Keratinocyte (primary cell): Measurements from ENCODE around the gene BANP. TPM values are rescaled to one million over a fixed set of nuclear protein-coding genes. Genes with fewer than 3 reads are reported as not detected.
"Not testable (repeated sequence)": the region's sequence is repeated elsewhere in the genome, so short reads cannot be mapped to it uniquely, and the experiment has no call there.

Experiments used
- DNase-seq: peaks from one replicate; pipeline ENCODE4 v3.0.0-alpha.2; 2011; ENCODE audit warnings: low read depth, missing footprints, low spot score
- FAIRE-seq: peaks from 2 replicates; lab custom pipeline; 2011; peaks lifted over from hg19 to GRCh38; lab: Jason Lieb, UNC
- H2AFZ ChIP-seq: 2 replicates; pipeline ENCODE4 v1.6.0; 2012; ENCODE audit warnings: low read length, control low read depth, inconsistent platforms; ENCODE audit not compliant: control insufficient read depth
- H3K27ac ChIP-seq: 2 replicates; pipeline ENCODE4 v1.5.1; 2011; ENCODE audit warnings: low read length; ENCODE audit not compliant: control insufficient read depth, insufficient read depth
- H3K27me3 ChIP-seq: 3 replicates; pipeline ENCODE4 v1.6.0; 2011; ENCODE audit warnings: low read length; ENCODE audit not compliant: control insufficient read depth, insufficient read depth; ENCODE audit errors: extremely low read depth
- H3K36me3 ChIP-seq, 2 experiments: 2 replicates in 1 of 2; 3 replicates in 1 of 2; pipeline ENCODE4 v1.5.1; 2011; ENCODE audit warnings: low read length in 2 of 2, mild to moderate bottlenecking in 1 of 2; ENCODE audit not compliant: control insufficient read depth in 2 of 2, insufficient read depth in 2 of 2; ENCODE audit errors: extremely low read depth in 1 of 2
- H3K4me1 ChIP-seq: 3 replicates; pipeline ENCODE4 v1.5.1; 2011; ENCODE audit warnings: low read length; ENCODE audit not compliant: control insufficient read depth, insufficient read depth; ENCODE audit errors: extremely low read depth
- H3K4me2 ChIP-seq: 3 replicates; pipeline ENCODE4 v1.6.0; 2011; ENCODE audit warnings: low read depth, low read length; ENCODE audit not compliant: control insufficient read depth, insufficient read depth; ENCODE audit errors: extremely low read depth
- H3K4me3 ChIP-seq, 3 experiments: fragments of 200-600 bp in 1 of 3; sonication (generic) in 1 of 3; 2 replicates in 2 of 3; 3 replicates in 1 of 3; pipeline ENCODE4 v1.5.1; 2011 to 2016; ENCODE audit warnings: low read length in 3 of 3, mild to moderate bottlenecking in 3 of 3, control low read depth in 2 of 3, inconsistent platforms in 1 of 3, low read depth in 1 of 3, mixed read lengths in 1 of 3, mixed run types in 1 of 3, moderate library complexity in 1 of 3; ENCODE audit not compliant: control insufficient read depth in 2 of 3, insufficient read depth in 2 of 3; ENCODE audit errors: extremely low read depth in 1 of 3
- H3K79me2 ChIP-seq: 2 replicates; pipeline ENCODE4 v1.6.0; 2012; ENCODE audit warnings: low read length; ENCODE audit not compliant: control insufficient read depth, insufficient read depth
- H3K9ac ChIP-seq: 3 replicates; pipeline ENCODE4 v1.6.0; 2011; ENCODE audit warnings: low read length; ENCODE audit not compliant: control insufficient read depth, insufficient read depth; ENCODE audit errors: extremely low read depth
- H3K9me1 ChIP-seq: 3 replicates; pipeline ENCODE4 v1.6.0; 2011; ENCODE audit warnings: low read length; ENCODE audit not compliant: control insufficient read depth, insufficient read depth; ENCODE audit errors: extremely low read depth
- H3K9me3 ChIP-seq: 2 replicates; pipeline ENCODE4 v1.5.1; 2012; ENCODE audit warnings: low read depth, low read length; ENCODE audit not compliant: control insufficient read depth
- H4K20me1 ChIP-seq: 3 replicates; pipeline ENCODE4 v1.6.0; 2011; ENCODE audit warnings: low read length; ENCODE audit not compliant: control insufficient read depth, insufficient read depth; ENCODE audit errors: extremely low read depth
- EZH2 ChIP-seq: IDR thresholded peaks from one replicate; pipeline ENCODE4 v1.6.1; 2012; ENCODE audit warnings: inconsistent platforms, mild to moderate bottlenecking, low read length, moderate library complexity
- dilution Hi-C: fragments of 300-500 bp; cut with MboI; formaldehyde crosslinking; loops from one replicate; pipeline ENCODE4 v1.7.0; 2020; ENCODE audit warnings: low sequenced_read_pairs; ENCODE audit not compliant: extremely low pct_ligation_motif_present
- polyA plus RNA-seq, 5 experiments: library from polyadenylated mRNA; depleted of rRNA in 3 of 5; stranded (reverse) in 3 of 5; stranded (forward) in 1 of 5; unstranded in 1 of 5; fragments of >200 nt; gene quantifications; 1 replicate in 1 of 5; 2 replicates in 3 of 5; 3 replicates in 1 of 5; pipeline versions ENCODE4 v1.2.1 to v1.2.3, GENCODE V29; 2011 to 2012; ENCODE audit warnings: missing spikeins in 2 of 5, low read depth in 1 of 5, low replicate concordance in 1 of 5
- TF ChIP-seq, protein P1 (sequence below), 3 experiments: IDR thresholded peaks in 1 of 3; conservative IDR thresholded peaks in 1 of 3; optimal IDR thresholded peaks in 1 of 3; 2 replicates in 2 of 3; 3 replicates in 1 of 3; pipeline versions ENCODE3 to v1.5.1; 2011; ENCODE audit warnings: low read length in 3 of 3, mild to moderate bottlenecking in 3 of 3, moderate library complexity in 2 of 3, control low read depth in 1 of 3, inconsistent platforms in 1 of 3; ENCODE audit not compliant: insufficient read depth in 2 of 3; ENCODE audit errors: extremely low read depth in 1 of 3

The BANP gene
- polyA plus RNA-seq, 1 donor (not counting 4 experiments of a cell fraction or from before 2014, with no cell fraction given), result 10.8 TPM

DNA sequence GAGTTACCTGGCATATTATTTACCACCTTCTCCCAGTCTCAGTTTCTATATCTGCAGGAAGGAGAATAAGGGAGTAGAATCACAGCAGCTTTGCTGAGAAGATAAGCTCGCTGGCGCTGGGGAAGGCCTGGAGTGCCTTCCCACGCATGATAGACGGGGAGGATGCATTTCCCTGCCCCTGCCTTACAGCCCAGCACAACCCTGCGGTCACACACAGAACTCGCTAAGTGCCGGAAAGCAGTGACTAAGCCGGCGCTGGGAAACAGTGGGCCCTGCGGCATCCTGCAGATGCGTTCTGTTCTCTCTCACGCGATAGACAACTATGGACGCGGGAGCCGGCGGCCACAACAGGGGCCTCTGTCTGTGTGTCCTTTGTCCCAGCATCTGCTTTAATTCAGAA lies 19.7 kb upstream of the BANP start:
- FAIRE-seq, result no peak
- Histone ChIP-seq H3K9ac (no peak overlapping the region), H4K20me1 (no peaks in the 10 kb centered on the region), H3K9me3 (no peaks in the 10 kb centered on the region), H3K4me3 (no peak overlapping the region), H3K27me3 (peaks cover 6% of the 10 kb centered on the region), H3K27ac (no peak overlapping the region), H3K4me1 (no peaks in the 10 kb centered on the region), H3K9me1 (no peaks in the 10 kb centered on the region), H3K36me3 (no peaks in the 10 kb centered on the region), H2AFZ (no peak overlapping the region), H3K79me2 (no peaks in the 10 kb centered on the region), H3K4me2 (no peak overlapping the region)
- dilution Hi-C loops, result no loop called here
- no peak for DNase-seq
- TF ChIP-seq, protein P1, sequence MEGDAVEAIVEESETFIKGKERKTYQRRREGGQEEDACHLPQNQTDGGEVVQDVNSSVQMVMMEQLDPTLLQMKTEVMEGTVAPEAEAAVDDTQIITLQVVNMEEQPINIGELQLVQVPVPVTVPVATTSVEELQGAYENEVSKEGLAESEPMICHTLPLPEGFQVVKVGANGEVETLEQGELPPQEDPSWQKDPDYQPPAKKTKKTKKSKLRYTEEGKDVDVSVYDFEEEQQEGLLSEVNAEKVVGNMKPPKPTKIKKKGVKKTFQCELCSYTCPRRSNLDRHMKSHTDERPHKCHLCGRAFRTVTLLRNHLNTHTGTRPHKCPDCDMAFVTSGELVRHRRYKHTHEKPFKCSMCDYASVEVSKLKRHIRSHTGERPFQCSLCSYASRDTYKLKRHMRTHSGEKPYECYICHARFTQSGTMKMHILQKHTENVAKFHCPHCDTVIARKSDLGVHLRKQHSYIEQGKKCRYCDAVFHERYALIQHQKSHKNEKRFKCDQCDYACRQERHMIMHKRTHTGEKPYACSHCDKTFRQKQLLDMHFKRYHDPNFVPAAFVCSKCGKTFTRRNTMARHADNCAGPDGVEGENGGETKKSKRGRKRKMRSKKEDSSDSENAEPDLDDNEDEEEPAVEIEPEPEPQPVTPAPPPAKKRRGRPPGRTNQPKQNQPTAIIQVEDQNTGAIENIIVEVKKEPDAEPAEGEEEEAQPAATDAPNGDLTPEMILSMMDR (optimal IDR thresholded peaks at IDR 0.05 in 1 of 3, IDR thresholded peaks at IDR 0.05 in 1 of 3, conservative IDR thresholded peaks at IDR 0.05 in 1 of 3; ENCODE audit: extremely low read depth in 1 of 3, insufficient read depth in 2 of 3, low read length in 3 of 3), result no peak
- no peak for TF ChIP-seq EZH2

GRCh38 chr16:87932475-87933139 lies 18.6 kb upstream of the BANP start:
- H3K4me3 ChIP-seq, H2AFZ ChIP-seq, H3K27me3 ChIP-seq, H3K9ac ChIP-seq, FAIRE-seq, H3K27ac ChIP-seq, H4K20me1 ChIP-seq, H3K36me3 ChIP-seq, H3K4me1 ChIP-seq, dilution Hi-C loops, H3K79me2 ChIP-seq, H3K4me2 ChIP-seq, H3K9me3 ChIP-seq, H3K9me1 ChIP-seq, DNase-seq: not testable (repeated sequence)

DNA sequence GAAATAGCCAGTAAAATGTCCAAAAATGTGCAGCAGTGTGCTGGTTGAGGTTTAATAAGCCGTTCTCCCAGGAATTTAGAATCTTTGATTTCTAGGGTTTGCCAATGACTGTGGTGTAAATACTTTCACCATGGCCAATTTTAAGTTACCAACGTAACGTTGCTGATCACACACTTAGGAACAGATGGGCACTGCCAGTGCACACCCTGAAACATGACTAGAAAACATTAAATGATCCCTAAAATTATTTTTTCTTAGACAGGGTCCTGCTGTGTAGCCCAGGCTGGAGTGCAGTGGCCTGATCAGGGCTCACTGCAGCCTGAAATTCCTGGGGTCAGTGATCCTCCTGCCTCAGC lies 18.1 kb upstream of the BANP start:
- H3K9me1 ChIP-seq, result no peaks in the 10 kb centered on the region
- no peak for TF ChIP-seq EZH2
- TF ChIP-seq, protein P1 (optimal IDR thresholded peaks at IDR 0.05 in 1 of 3, IDR thresholded peaks at IDR 0.05 in 1 of 3, conservative IDR thresholded peaks at IDR 0.05 in 1 of 3; ENCODE audit: extremely low read depth in 1 of 3, insufficient read depth in 2 of 3, low read length in 3 of 3), result no peak
- DNase-seq (no peak), FAIRE-seq (no peak)
- no peak overlapping the region for H2AFZ ChIP-seq
- H3K9ac ChIP-seq, result no peak overlapping the region
- H3K27me3 ChIP-seq, result no peaks in the 10 kb centered on the region
- H3K9me3 ChIP-seq, result no peaks in the 10 kb centered on the region
- no peaks in the 10 kb centered on the region for H3K79me2 ChIP-seq
- H3K36me3 ChIP-seq, result no peaks in the 10 kb centered on the region
- H3K27ac ChIP-seq, result no peak overlapping the region
- H3K4me2 ChIP-seq, result no peak overlapping the region
- H4K20me1 ChIP-seq, result no peaks in the 10 kb centered on the region
- no peak overlapping the region for H3K4me3 ChIP-seq
- dilution Hi-C loops, result no loop called here
- no peaks in the 10 kb centered on the region for H3K4me1 ChIP-seq
